ENCODE data around the gene ITM2B.

DNA sequence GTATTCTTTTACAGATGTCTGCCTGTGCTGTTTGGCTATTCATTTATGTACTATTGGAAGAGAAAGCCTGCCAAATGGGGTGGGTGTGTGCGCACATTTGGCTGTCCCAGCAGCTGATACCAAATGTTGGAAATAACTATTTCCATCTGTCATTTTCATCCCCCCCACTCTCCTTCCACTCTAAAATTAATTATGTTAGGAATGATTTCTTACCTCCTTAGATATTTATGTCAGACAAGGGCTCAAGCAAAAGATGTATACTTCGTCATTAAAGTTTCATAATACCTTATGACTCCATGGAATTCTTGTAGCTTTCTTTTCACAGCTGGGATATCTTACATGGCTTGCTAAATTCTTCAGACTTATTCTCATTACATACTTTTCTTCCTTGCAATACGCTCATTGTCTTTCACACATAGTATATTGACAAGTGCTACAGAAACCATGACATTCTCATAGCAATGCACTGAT is 18.6 kb downstream of the ITM2B start:
- TF ChIP-seq, protein P1, sequence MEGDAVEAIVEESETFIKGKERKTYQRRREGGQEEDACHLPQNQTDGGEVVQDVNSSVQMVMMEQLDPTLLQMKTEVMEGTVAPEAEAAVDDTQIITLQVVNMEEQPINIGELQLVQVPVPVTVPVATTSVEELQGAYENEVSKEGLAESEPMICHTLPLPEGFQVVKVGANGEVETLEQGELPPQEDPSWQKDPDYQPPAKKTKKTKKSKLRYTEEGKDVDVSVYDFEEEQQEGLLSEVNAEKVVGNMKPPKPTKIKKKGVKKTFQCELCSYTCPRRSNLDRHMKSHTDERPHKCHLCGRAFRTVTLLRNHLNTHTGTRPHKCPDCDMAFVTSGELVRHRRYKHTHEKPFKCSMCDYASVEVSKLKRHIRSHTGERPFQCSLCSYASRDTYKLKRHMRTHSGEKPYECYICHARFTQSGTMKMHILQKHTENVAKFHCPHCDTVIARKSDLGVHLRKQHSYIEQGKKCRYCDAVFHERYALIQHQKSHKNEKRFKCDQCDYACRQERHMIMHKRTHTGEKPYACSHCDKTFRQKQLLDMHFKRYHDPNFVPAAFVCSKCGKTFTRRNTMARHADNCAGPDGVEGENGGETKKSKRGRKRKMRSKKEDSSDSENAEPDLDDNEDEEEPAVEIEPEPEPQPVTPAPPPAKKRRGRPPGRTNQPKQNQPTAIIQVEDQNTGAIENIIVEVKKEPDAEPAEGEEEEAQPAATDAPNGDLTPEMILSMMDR (IDR thresholded peaks at IDR 0.05), result no peak
- no peak for TF ChIP-seq POLR2A (IDR thresholded peaks at IDR 0.05)

Data from Peyer's patch (tissue), 4 donors.